ENCODE data around the gene RIMS4. TPM values are rescaled to one million over a fixed set of nuclear protein-coding genes. Genes with fewer than 3 reads are reported as not detected.

RIMS4 gene
- total and polyA plus RNA-seq, 10 of the 15 experiments (the other 5 are each of a cell fraction or from before 2014, with no cell fraction given), result under 0.01 to 0.07 (median 0.05) TPM; not detected in 5

- TF ChIP-seq KLF5 (IDR thresholded peaks at IDR 0.05; ENCODE audit: partially characterized antibody) (no peak), CBX3 (IDR thresholded peaks at IDR 0.05; ENCODE audit: borderline replicate concordance, low read depth) (no peak)
Observed at GRCh38 chr20:44800391-44801046, 9.8 kb downstream of the RIMS4 start (continued).

- Histone ChIP-seq H3K27me3 (replicated peaks in 1 of 2; ENCODE audit: control insufficient read depth in 2 of 2, insufficient read depth in 2 of 2, low read length in 1 of 2) (no peaks in the 10 kb centered on the region; a peak in 1 of 4 replicates), H3K9ac (ENCODE audit: control insufficient read depth, insufficient read depth, low read length) (no peak overlapping the region), H4K20me1 (ENCODE audit: control insufficient read depth, insufficient read depth) (no peaks in the 10 kb centered on the region), H3K9me3 (replicated peaks; ENCODE audit: control insufficient read depth, insufficient read depth, low read length) (no peaks in the 10 kb centered on the region), H3K4me1 (ENCODE audit: control insufficient read depth, insufficient read depth, low read length) (no peaks in the 10 kb centered on the region), H3K79me2 (ENCODE audit: control insufficient read depth, insufficient read depth, low read length) (no peaks in the 10 kb centered on the region), H3K4me3 (no peak overlapping the region), H3K4me2 (ENCODE audit: control insufficient read depth, insufficient read depth) (no peak overlapping the region), H3K27ac (ENCODE audit: control insufficient read depth, insufficient read depth) (no peak overlapping the region), H2AFZ (ENCODE audit: control insufficient read depth, low read depth, low read length) (no peak overlapping the region), H3K36me3 (ENCODE audit: control insufficient read depth in 2 of 2, insufficient read depth in 2 of 2, low read length in 1 of 2) (no peaks in the 10 kb centered on the region)
- no peak for ATAC-seq
- RAD21 ChIA-PET (ENCODE audit: unreplicated experiment), result no interaction called here
- POLR2A ChIA-PET, result no interaction called here
- CTCF ChIA-PET, result interaction anchor here (1.1 kb wide), 1 partner anchor 69 kb away, joined by 3 read pairs; no protein-coding TSS in a partner anchor
- WGBS (ENCODE audit: insufficient coverage, insufficient replicate concordance, low lambda C conversion rate, missing lambda C conversion rate), result 17% methylated on average over 5 of the region's 5 CpGs
- in situ Hi-C loops (cut with MboI), result no loop called here
- DNase-seq (ENCODE audit: low read depth, low spot score), result no peak
- BruUV-seq (replicated peaks), result no TSS peak
- no peak for FAIRE-seq
- SMC1A ChIA-PET (ENCODE audit: uncharacterized antibody, unreplicated experiment), result interaction anchor here (0.8 kb wide), 2 partner anchors 37 to 297 kb away, joined by 3 read pairs; no protein-coding TSS in a partner anchor
- intact Hi-C loops (cut with micrococcal nuclease; ENCODE audit: unreplicated experiment), result loop anchor here (5.0 kb wide), 1 partner anchor 68 kb away; no protein-coding TSS in a partner anchor
- TF ChIP-seq IRF5 (IDR thresholded peaks at IDR 0.05; ENCODE audit: borderline replicate concordance) (no peak), REST (IDR thresholded peaks at IDR 0.05; ENCODE audit: low read depth, low read length) (no peak), SKIL (IDR thresholded peaks at IDR 0.05; ENCODE audit: low read depth, poor library complexity, severe bottlenecking) (no peak), STAT1 (conservative IDR thresholded peaks at IDR 0.05) (no peak), EED (IDR thresholded peaks at IDR 0.05; ENCODE audit: low read depth) (no peak), TAF1 (IDR thresholded peaks at IDR 0.05; ENCODE audit: borderline replicate concordance, low read depth, low read length) (no peak), RELA (IDR thresholded peaks at IDR 0.05; ENCODE audit: borderline replicate concordance, partially characterized antibody) (no peak), ZNF592 (IDR thresholded peaks at IDR 0.05) (no peak)
Observed at GRCh38 chr20:44799691-44800090, 10.7 kb downstream of the RIMS4 start.
